ENCODE measurements around the gene ZNF205. TPM values are rescaled to one million over a fixed set of nuclear protein-coding genes. Genes with fewer than 3 reads are reported as not detected.

Gene ZNF205
- total RNA-seq, 1 experiment from 2014 or later: 17.4 TPM

GRCh38 chr16:3092501-3092941, 19.9 kb upstream of the ZNF205 start:
- no peaks in the 10 kb centered on the region for H4K20me1 ChIP-seq (ENCODE audit: insufficient read depth)
- H3K4me1 ChIP-seq (replicated peaks; ENCODE audit: insufficient read depth): peaks cover 5% of the 10 kb centered on the region; the same call in 1 of the 2 replicates
- no TSS peak for BruUV-seq (replicated peaks)
- H3K79me2 ChIP-seq (ENCODE audit: low read depth): no peaks in the 10 kb centered on the region
- ChIA-PET CTCF (no interaction called here), POLR2A (ENCODE audit: unreplicated experiment) (no interaction called here)
- no peaks in the 10 kb centered on the region for H3K27me3 ChIP-seq (ENCODE audit: insufficient read depth, low read depth)
- no peak for DNase-seq
- H3F3A ChIP-seq (ENCODE audit: insufficient read depth, low read depth): no peaks in the 10 kb centered on the region; the same call in none of the 2 replicates
- H3K9me3 ChIP-seq (ENCODE audit: insufficient read depth, low read depth): no peaks in the 10 kb centered on the region
- H3K9me2 ChIP-seq (ENCODE audit: insufficient read depth): no peaks in the 10 kb centered on the region
- intact Hi-C loops (cut with micrococcal nuclease; ENCODE audit: unreplicated experiment): no loop called here
- TF ChIP-seq CTCF (conservative IDR thresholded peaks at IDR 0.05) (no peak), EZH2 (IDR thresholded peaks at IDR 0.05; ENCODE audit: low read depth) (no peak)
- H3K4me2 ChIP-seq: no peak overlapping the region
- no peak overlapping the region for H3K4me3 ChIP-seq
- H2AFZ ChIP-seq: no peak overlapping the region
- H3K27ac ChIP-seq: no peak overlapping the region
- H3K36me3 ChIP-seq (ENCODE audit: low read depth): no peaks in the 10 kb centered on the region

- no peaks in the 10 kb centered on the region for H4K20me1 ChIP-seq (ENCODE audit: insufficient read depth)
- H3K4me3 ChIP-seq: no peak overlapping the region
- no peak overlapping the region for H3K4me2 ChIP-seq
- intact Hi-C loops (cut with micrococcal nuclease; ENCODE audit: unreplicated experiment): no loop called here
- peak in 1 of 2 experiments; percentile 31 for DNase-seq
- no peaks in the 10 kb centered on the region for H3K9me3 ChIP-seq (ENCODE audit: insufficient read depth, low read depth)
- POLR2A ChIA-PET (ENCODE audit: unreplicated experiment): no interaction called here
- TF ChIP-seq CTCF (conservative IDR thresholded peaks at IDR 0.05): peak; percentile 74
- no peak for TF ChIP-seq EZH2 (IDR thresholded peaks at IDR 0.05; ENCODE audit: low read depth)
- H3F3A ChIP-seq (ENCODE audit: insufficient read depth, low read depth): peaks cover 4% of the 10 kb centered on the region
- H3K9me2 ChIP-seq (ENCODE audit: insufficient read depth): no peaks in the 10 kb centered on the region
- CTCF ChIA-PET: interaction anchor here (0.6 kb wide), 1 partner anchor 80 kb away, joined by 3 read pairs; no protein-coding TSS in a partner anchor
- H3K27ac ChIP-seq: no peak overlapping the region
- no peaks in the 10 kb centered on the region for H3K36me3 ChIP-seq (ENCODE audit: low read depth)
- H3K27me3 ChIP-seq (ENCODE audit: insufficient read depth, low read depth): no peaks in the 10 kb centered on the region
- no TSS peak for BruUV-seq (replicated peaks)
- peaks cover 5% of the 10 kb centered on the region; the same call in 1 of the 2 replicates for H3K4me1 ChIP-seq (replicated peaks; ENCODE audit: insufficient read depth)
- H2AFZ ChIP-seq: no peak overlapping the region
- H3K79me2 ChIP-seq (ENCODE audit: low read depth): no peaks in the 10 kb centered on the region
Observed at GRCh38 chr16:3094289-3095027, 17.9 kb upstream of the ZNF205 start.

- Histone ChIP-seq H3K4me1 (replicated peaks; ENCODE audit: insufficient read depth) (peaks cover 5% of the 10 kb centered on the region; the same call in 1 of the 2 replicates), H3K36me3 (ENCODE audit: low read depth) (no peaks in the 10 kb centered on the region), H3K27me3 (ENCODE audit: insufficient read depth, low read depth) (no peaks in the 10 kb centered on the region), H3K79me2 (ENCODE audit: low read depth) (no peaks in the 10 kb centered on the region), H3K27ac (no peak overlapping the region), H3K9me3 (ENCODE audit: insufficient read depth, low read depth) (no peaks in the 10 kb centered on the region), H3K4me2 (no peak overlapping the region), H3K9me2 (ENCODE audit: insufficient read depth) (no peaks in the 10 kb centered on the region), H4K20me1 (ENCODE audit: insufficient read depth) (no peaks in the 10 kb centered on the region), H3K4me3 (no peak overlapping the region), H2AFZ (no peak overlapping the region), H3F3A (ENCODE audit: insufficient read depth, low read depth) (peaks cover 9% of the 10 kb centered on the region)
- DNase-seq: no peak
- intact Hi-C loops (cut with micrococcal nuclease; ENCODE audit: unreplicated experiment): no loop called here
- ChIA-PET CTCF (interaction anchor here (0.7 kb wide), 1 partner anchor 172 kb away, joined by 3 read pairs; no protein-coding TSS in a partner anchor), POLR2A (ENCODE audit: unreplicated experiment) (interaction anchor here (0.6 kb wide), 1 partner anchor 12 kb away, joined by 4 read pairs; no protein-coding TSS in a partner anchor)
- TF ChIP-seq EZH2 (IDR thresholded peaks at IDR 0.05; ENCODE audit: low read depth): no peak
- peak; percentile 37; the same call in 1 of the 2 replicates for TF ChIP-seq CTCF (conservative IDR thresholded peaks at IDR 0.05)
- BruUV-seq (replicated peaks): no TSS peak
Observed at GRCh38 chr16:3095869-3096268, 16.5 kb upstream of the ZNF205 start.
